Kidney (tissue), 14 donors: ENCODE results near the gene THSD4. TPM values are rescaled to one million over a fixed set of nuclear protein-coding genes. Genes with fewer than 3 reads are reported as not detected.

Experiments
- DNase-seq, 5 donors: peaks; one replicate each; pipeline ENCODE4 v3.0.0-alpha.2; 2013 to 2020
- FAIRE-seq: peaks from 2 replicates; lab custom pipeline; 2012; peaks lifted over from hg19 to GRCh38; lab: Jason Lieb, UNC
- H3K27ac ChIP-seq, 2 donors: one replicate each; pipeline ENCODE4 v1.7.0; 2013; ENCODE audit warnings: low read depth in 2 of 2, low read length in 2 of 2, inconsistent platforms in 1 of 2
- H3K27me3 ChIP-seq: one replicate; pipeline ENCODE4 v1.7.1; 2013; ENCODE audit warnings: low read length, inconsistent platforms; ENCODE audit not compliant: control insufficient read depth, insufficient read depth
- H3K36me3 ChIP-seq, 3 donors: one replicate each; pipeline versions ENCODE4 v1.7.0 to v1.7.1; 2013; ENCODE audit warnings: low read length in 3 of 3, control low read depth in 1 of 3, inconsistent platforms in 1 of 3; ENCODE audit not compliant: insufficient read depth in 3 of 3, control insufficient read depth in 2 of 3
- H3K4me1 ChIP-seq, 3 donors: one replicate each; pipeline versions ENCODE4 v1.7.0 to v1.7.1; 2013; ENCODE audit warnings: low read length in 3 of 3, inconsistent platforms in 1 of 3, low read depth in 1 of 3; ENCODE audit not compliant: control insufficient read depth in 2 of 3, insufficient read depth in 2 of 3
- H3K4me3 ChIP-seq, 3 donors: one replicate each; pipeline versions ENCODE4 v1.7.0 to v1.8.1; 2013; ENCODE audit warnings: low read length in 3 of 3, control low read depth in 1 of 3, inconsistent platforms in 1 of 3
- H3K9ac ChIP-seq, 3 donors: one replicate each; pipeline versions ENCODE4 v1.7.0 to v1.7.1; 2013; ENCODE audit warnings: low read length in 3 of 3, control low read depth in 1 of 3, inconsistent platforms in 1 of 3
- H3K9me3 ChIP-seq, 3 donors: one replicate each; pipeline versions ENCODE4 v1.7.0 to v1.7.1; 2013; ENCODE audit warnings: low read length in 3 of 3, control low read depth in 1 of 3, inconsistent platforms in 1 of 3; ENCODE audit not compliant: control insufficient read depth in 2 of 3, insufficient read depth in 1 of 3
- intact Hi-C: fragments of 100-400 bp; cut with DNase I; formaldehyde crosslinking; loops from one replicate; pipeline ENCODE4 v1.11.1; 2022
- polyA plus RNA-seq: library from polyadenylated mRNA; stranded (reverse); fragments of 350-450 nt; fragmentation: Illumina TruSeq; extraction: RNeasy Lipid Tissue Mini Kit (QIAGEN cat#74804); gene quantifications from one replicate; pipeline ENCODE4 v1.2.3, GENCODE V29; 2014; ENCODE audit warnings: low read depth, low replicate concordance; ENCODE audit not compliant: insufficient read depth
- total RNA-seq: library from RNA; stranded (reverse); fragmentation: NEBNext Ultra II Directional; extraction: Animal tissue kit (Norgen Biotek cat#: 25700); gene quantifications from one replicate; pipeline ENCODE4 v1.2.1, GENCODE V29; 2021
- TF ChIP-seq, protein P1 (sequence below): IDR thresholded peaks from 3 replicates; pipeline ENCODE4 v1.5.1; 2012; ENCODE audit warnings: mild to moderate bottlenecking, moderate library complexity, borderline replicate concordance; ENCODE audit not compliant: insufficient read depth; ENCODE audit errors: extremely low read depth
- donor health status: control.
- donor health status: control.
- donor health status: control.
- donor health status: control.
- donor health status: control.
- donor health status: DM: yes; HTN: yes; CAD: no.
- donor health status: Normal renal cell carcinoma (clear cell type).

The THSD4 gene
- total and polyA plus RNA-seq, 2 donors from 2014 or later, result 9.4 to 36.3 TPM

DNA sequence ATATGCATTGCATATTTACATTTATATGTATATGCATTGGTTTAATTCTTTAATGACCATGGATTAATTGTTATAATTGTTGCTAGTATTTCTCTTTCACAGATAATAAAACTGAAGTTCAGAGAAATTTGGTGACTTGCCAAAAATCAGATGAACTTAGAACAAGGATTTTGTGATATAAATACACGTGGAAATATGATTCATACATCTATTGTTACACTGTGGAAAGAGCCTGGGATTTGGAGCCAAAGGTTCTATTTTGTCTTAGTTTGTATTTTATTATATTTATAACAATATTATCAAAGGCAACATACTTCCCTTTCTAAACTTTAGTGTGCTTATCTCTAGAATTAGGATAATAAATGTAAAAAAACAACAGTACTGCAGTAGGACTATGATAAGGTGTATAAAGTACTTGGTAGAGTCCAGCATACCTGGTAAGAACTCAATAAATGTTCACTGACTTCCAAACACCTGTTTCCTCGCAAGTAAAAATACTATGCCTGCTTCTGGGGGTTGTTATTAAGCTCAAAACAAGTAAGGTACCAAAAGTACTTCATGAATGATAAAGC, 342.9 kb downstream of the THSD4 start:
- Histone ChIP-seq H3K9ac (no peak overlapping the region), H3K4me1 (no peaks in the 10 kb centered on the region), H3K27me3 (no peaks in the 10 kb centered on the region), H3K9me3 (no peaks in the 10 kb centered on the region), H3K27ac (no peak overlapping the region), H3K36me3 (no peaks in the 10 kb centered on the region), H3K4me3 (no peak overlapping the region)
- intact Hi-C loops, result loop anchor here (10.0 kb wide), 1 partner anchor 187 kb away; no protein-coding TSS in a partner anchor
- FAIRE-seq (peak; percentile 69), DNase-seq (no peak)
- TF ChIP-seq, protein P1, sequence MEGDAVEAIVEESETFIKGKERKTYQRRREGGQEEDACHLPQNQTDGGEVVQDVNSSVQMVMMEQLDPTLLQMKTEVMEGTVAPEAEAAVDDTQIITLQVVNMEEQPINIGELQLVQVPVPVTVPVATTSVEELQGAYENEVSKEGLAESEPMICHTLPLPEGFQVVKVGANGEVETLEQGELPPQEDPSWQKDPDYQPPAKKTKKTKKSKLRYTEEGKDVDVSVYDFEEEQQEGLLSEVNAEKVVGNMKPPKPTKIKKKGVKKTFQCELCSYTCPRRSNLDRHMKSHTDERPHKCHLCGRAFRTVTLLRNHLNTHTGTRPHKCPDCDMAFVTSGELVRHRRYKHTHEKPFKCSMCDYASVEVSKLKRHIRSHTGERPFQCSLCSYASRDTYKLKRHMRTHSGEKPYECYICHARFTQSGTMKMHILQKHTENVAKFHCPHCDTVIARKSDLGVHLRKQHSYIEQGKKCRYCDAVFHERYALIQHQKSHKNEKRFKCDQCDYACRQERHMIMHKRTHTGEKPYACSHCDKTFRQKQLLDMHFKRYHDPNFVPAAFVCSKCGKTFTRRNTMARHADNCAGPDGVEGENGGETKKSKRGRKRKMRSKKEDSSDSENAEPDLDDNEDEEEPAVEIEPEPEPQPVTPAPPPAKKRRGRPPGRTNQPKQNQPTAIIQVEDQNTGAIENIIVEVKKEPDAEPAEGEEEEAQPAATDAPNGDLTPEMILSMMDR, result no peak

DNA sequence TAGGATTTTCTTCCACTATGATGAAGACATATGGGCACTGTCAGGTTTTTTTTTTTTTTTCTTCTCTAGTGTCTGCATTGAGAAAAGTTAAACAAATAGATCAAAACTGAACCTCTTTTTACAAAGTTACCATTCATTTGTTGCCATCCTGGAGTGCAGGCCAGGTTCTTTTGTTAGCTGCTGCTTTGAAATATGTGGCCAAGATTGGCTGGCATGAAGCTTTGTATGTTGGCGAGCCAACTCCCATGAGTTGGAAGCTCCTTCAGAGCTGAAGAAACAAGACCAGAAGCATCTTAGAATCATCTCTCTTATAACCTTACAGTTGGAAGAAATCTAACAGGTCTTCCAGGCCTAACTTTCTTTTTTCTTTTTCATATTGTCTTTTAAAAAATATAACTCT, 346.5 kb downstream of the THSD4 start:
- Histone ChIP-seq H3K9ac (no peak overlapping the region), H3K36me3 (no peaks in the 10 kb centered on the region), H3K4me1 (peaks cover 0 to 7% (median 0%) of the 10 kb centered on the region in 3 donors), H3K4me3 (no peak overlapping the region), H3K27ac (no peak overlapping the region), H3K9me3 (no peaks in the 10 kb centered on the region), H3K27me3 (no peaks in the 10 kb centered on the region)
- TF ChIP-seq, protein P1, result no peak
- DNase-seq (no peak), FAIRE-seq (no peak)
- intact Hi-C loops, result no loop called here

DNA sequence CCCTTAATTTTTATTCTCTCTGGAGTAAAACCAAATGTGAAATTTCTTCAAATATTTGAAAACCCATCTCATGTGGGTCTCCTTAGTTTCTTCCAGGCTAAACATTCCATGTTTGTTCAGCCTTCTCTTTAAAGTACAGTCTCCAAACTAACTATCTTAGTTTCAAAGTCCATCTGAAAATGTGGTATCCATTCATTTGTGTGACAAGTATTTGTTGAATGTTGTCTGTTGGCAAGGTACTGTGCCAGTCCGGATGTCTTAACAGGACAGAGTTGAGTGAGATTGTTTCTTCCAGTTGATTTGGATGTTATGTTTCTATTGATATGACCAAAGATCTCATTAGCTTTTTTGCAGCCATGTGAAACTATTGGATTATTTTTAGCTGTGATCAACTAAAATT, 347.4 kb downstream of the THSD4 start:
- DNase-seq (no peak), FAIRE-seq (no peak)
- Histone ChIP-seq H3K4me1 (peaks cover 0 to 7% (median 0%) of the 10 kb centered on the region in 3 donors), H3K9me3 (no peaks in the 10 kb centered on the region), H3K27me3 (no peaks in the 10 kb centered on the region), H3K4me3 (no peak overlapping the region), H3K36me3 (no peaks in the 10 kb centered on the region), H3K9ac (no peak overlapping the region), H3K27ac (no peak overlapping the region)
- TF ChIP-seq, protein P1, result no peak
- intact Hi-C loops, result no loop called here

DNA sequence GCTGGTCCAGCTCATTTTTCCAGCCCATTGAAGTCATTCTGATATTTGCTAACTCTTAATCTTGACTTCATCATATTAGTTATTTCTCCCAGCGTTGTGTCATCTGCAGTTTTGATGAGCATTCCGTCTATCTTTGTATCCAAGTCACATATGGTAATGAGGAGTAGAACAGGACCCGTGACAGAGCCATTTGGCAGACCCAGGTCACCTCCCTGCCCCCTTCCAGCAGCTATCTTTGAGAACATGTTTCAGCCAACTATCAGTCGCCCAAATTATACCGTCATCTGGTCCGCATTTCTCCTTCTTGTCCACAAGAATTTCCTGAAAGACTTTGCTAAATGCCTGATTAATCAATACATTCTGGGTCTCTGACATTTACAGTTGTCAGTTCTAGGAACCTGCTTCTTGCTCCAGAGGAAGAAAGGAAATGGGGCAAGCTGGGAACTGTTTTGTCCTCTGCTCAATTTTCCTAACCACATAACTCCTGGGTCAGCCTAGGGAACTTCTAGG, 347.9 kb downstream of the THSD4 start:
- Histone ChIP-seq H3K36me3 (no peaks in the 10 kb centered on the region), H3K9me3 (no peaks in the 10 kb centered on the region), H3K27me3 (no peaks in the 10 kb centered on the region), H3K4me3 (no peak overlapping the region), H3K9ac (no peak overlapping the region), H3K4me1 (peaks cover 0 to 7% (median 0%) of the 10 kb centered on the region in 3 donors), H3K27ac (no peak overlapping the region)
- intact Hi-C loops, result no loop called here
- FAIRE-seq (no peak), DNase-seq (no peak)
- TF ChIP-seq, protein P1, result no peak
